Endothelial cell of umbilical vein (primary cell): ENCODE measurements around the gene DSP. TPM values are rescaled to one million over a fixed set of nuclear protein-coding genes. Genes with fewer than 3 reads are reported as not detected.

Experiments
- BruUV-seq: library from RNA; stranded (reverse); fragments of 400-500 nt; replicated peaks from 2 replicates; lab custom pipeline; 2021; lab: Mats Ljungman, UMichigan
- CTCF ChIA-PET: fragments of 300-600, 350-600 bp; sonication (Branson Sonifier 250); formaldehyde crosslinking; loops from one replicate; lab custom pipeline; 2021; ENCODE audit warnings: antibody characterized with exemption, inconsistent platforms; lab: Charles Lee
- POLR2A ChIA-PET: fragments of 300-600, 350-600 bp; sonication (Branson Sonifier 250); formaldehyde crosslinking; loops from one replicate; lab custom pipeline; 2021; ENCODE audit warnings: antibody characterized with exemption, inconsistent platforms; lab: Charles Lee
- DNase-seq: peaks from one replicate; pipeline ENCODE4 v3.0.0-alpha.2; 2011; ENCODE audit warnings: low read depth, low spot score
- FAIRE-seq: peaks from 2 replicates; lab custom pipeline; 2011; peaks lifted over from hg19 to GRCh38; lab: Jason Lieb, UNC
- H2AFZ ChIP-seq: 2 replicates; pipeline ENCODE4 v1.6.0; 2012; ENCODE audit warnings: low read depth, low read length, control low read depth, inconsistent platforms
- H3K27ac ChIP-seq: 2 replicates; pipeline ENCODE4 v1.5.1; 2011; ENCODE audit warnings: low read depth, mild to moderate bottlenecking, control low read depth, low read length, moderate library complexity; ENCODE audit not compliant: insufficient read depth
- H3K27me3 ChIP-seq, 2 experiments: 2 replicates each; pipeline versions ENCODE4 v1.6.0 to v1.6.1; 2011; ENCODE audit warnings: low read length in 2 of 2, mixed read lengths in 1 of 2; ENCODE audit not compliant: control insufficient read depth in 2 of 2, insufficient read depth in 2 of 2
- H3K36me3 ChIP-seq, 2 experiments: 2 replicates in 1 of 2; 3 replicates in 1 of 2; pipeline ENCODE4 v1.5.1; 2011; ENCODE audit warnings: low read length in 2 of 2, mild to moderate bottlenecking in 1 of 2, moderate library complexity in 1 of 2; ENCODE audit not compliant: control insufficient read depth in 2 of 2, insufficient read depth in 2 of 2; ENCODE audit errors: extremely low read depth in 1 of 2
- H3K4me1 ChIP-seq: 3 replicates; pipeline ENCODE4 v1.5.1; 2011; ENCODE audit warnings: mild to moderate bottlenecking, low read length; ENCODE audit not compliant: control insufficient read depth, insufficient read depth; ENCODE audit errors: extremely low read depth
- H3K4me2 ChIP-seq: 2 replicates; pipeline ENCODE4 v1.6.1; 2011; ENCODE audit warnings: low read length, control low read depth, mixed read lengths; ENCODE audit not compliant: insufficient read depth
- H3K4me3 ChIP-seq, 3 experiments: fragments of 200-600 bp in 1 of 3; sonication (generic), shearing (Covaris generic) in 1 of 3; replicated peaks in 1 of 3; 2 replicates each; pipeline ENCODE4 v1.5.1; 2011 to 2016; ENCODE audit warnings: control low read depth in 3 of 3, low read length in 3 of 3, mild to moderate bottlenecking in 2 of 3, inconsistent platforms in 1 of 3, low read depth in 1 of 3, moderate library complexity in 1 of 3; ENCODE audit not compliant: insufficient read depth in 1 of 3
- H3K79me2 ChIP-seq: 2 replicates; pipeline ENCODE4 v1.6.0; 2012; ENCODE audit warnings: low read length, inconsistent platforms; ENCODE audit not compliant: control insufficient read depth, insufficient read depth
- H3K9ac ChIP-seq: replicated peaks from 2 replicates; pipeline ENCODE3; 2011; ENCODE audit warnings: low read length, control low read depth; ENCODE audit not compliant: insufficient read depth; ENCODE audit errors: extremely low read depth
- H3K9me1 ChIP-seq: replicated peaks from 3 replicates; pipeline ENCODE4 v1.6.0; 2011; ENCODE audit warnings: mild to moderate bottlenecking, low read length; ENCODE audit not compliant: control insufficient read depth, insufficient read depth; ENCODE audit errors: extremely low read depth
- H3K9me3 ChIP-seq: replicated peaks from 2 replicates; pipeline ENCODE4 v1.5.1; 2012; ENCODE audit warnings: low read length, inconsistent platforms; ENCODE audit not compliant: control insufficient read depth, insufficient read depth
- H4K20me1 ChIP-seq: replicated peaks from 2 replicates; pipeline ENCODE3; 2011; ENCODE audit warnings: mild to moderate bottlenecking, low read length; ENCODE audit not compliant: control insufficient read depth, insufficient read depth; ENCODE audit errors: extremely low read depth
- CTCF ChIP-seq, 2 donors: IDR thresholded peaks; 1 replicate in 1 of 2; 2 replicates in 1 of 2; pipeline ENCODE4 v1.5.1; 2011; ENCODE audit warnings: low read length in 2 of 2, mild to moderate bottlenecking in 2 of 2, moderate library complexity in 2 of 2, control low read depth in 1 of 2, inconsistent platforms in 1 of 2, low read depth in 1 of 2; ENCODE audit not compliant: insufficient read depth in 1 of 2; ENCODE audit errors: extremely low read depth in 1 of 2
- EZH2 ChIP-seq: IDR thresholded peaks from 2 replicates; pipeline ENCODE4 v1.6.1; 2012; ENCODE audit warnings: borderline replicate concordance, low read depth, mild to moderate bottlenecking, moderate library complexity, low read length, inconsistent platforms; ENCODE audit not compliant: severe bottlenecking
- FOS ChIP-seq: IDR thresholded peaks from 2 replicates; pipeline ENCODE4 v1.6.1; 2011; ENCODE audit warnings: mild to moderate bottlenecking, low read length, moderate library complexity, borderline replicate concordance; ENCODE audit not compliant: insufficient read depth
- GATA2 ChIP-seq: IDR thresholded peaks from 2 replicates; pipeline ENCODE4 v1.7.0; 2011; ENCODE audit warnings: low read depth, mild to moderate bottlenecking, moderate library complexity, mixed read lengths, low read length; ENCODE audit not compliant: insufficient read length, insufficient read depth
- JUN ChIP-seq: IDR thresholded peaks from 2 replicates; pipeline ENCODE4 v1.6.1; 2011; ENCODE audit warnings: borderline replicate concordance, low read depth; ENCODE audit not compliant: insufficient read length, insufficient read depth
- MAX ChIP-seq: IDR thresholded peaks from 2 replicates; pipeline ENCODE4 v1.6.1; 2011; ENCODE audit not compliant: insufficient read depth, insufficient read length
- MYC ChIP-seq: IDR thresholded peaks from one replicate; pipeline ENCODE4 v1.6.1; 2011; ENCODE audit warnings: mild to moderate bottlenecking, low read depth, low read length
- POLR2A ChIP-seq: IDR thresholded peaks from 2 replicates; pipeline ENCODE4 v1.6.1; 2012; ENCODE audit warnings: low read depth, mild to moderate bottlenecking, control low read depth, low read length
- POLR2AphosphoS5 ChIP-seq: IDR thresholded peaks from 2 replicates; pipeline ENCODE4 v1.6.1; 2012; ENCODE audit warnings: low read depth, mild to moderate bottlenecking, control low read depth, low read length, moderate library complexity; ENCODE audit not compliant: insufficient read depth
- dilution Hi-C: fragments of 300-500 bp; cut with MboI; formaldehyde crosslinking; loops from one replicate; pipeline ENCODE4 v1.15.0; 2019; ENCODE audit warnings: low sequenced_read_pairs; ENCODE audit not compliant: extremely low pct_ligation_motif_present
- intact Hi-C: fragments of 100-400 bp; cut with micrococcal nuclease; formaldehyde crosslinking; loops from one replicate; pipeline ENCODE4 v1.10.0; 2022
- polyA plus RNA-seq, 4 experiments: library from polyadenylated mRNA; depleted of rRNA in 3 of 4; stranded (reverse) in 3 of 4; unstranded in 1 of 4; fragments of >200 nt; gene quantifications; 2 replicates each; pipeline versions ENCODE4 v1.2.1 to v1.2.3, GENCODE V29; 2011 to 2012; ENCODE audit warnings: missing spikeins in 1 of 4
- total RNA-seq: library from RNA; stranded (reverse); gene quantifications from 2 replicates; pipeline ENCODE4 v1.2.3, GENCODE V29; 2021

DSP gene
- total and polyA plus RNA-seq, 2 donors (not counting 3 experiments of a cell fraction or from before 2014, with no cell fraction given), result 0.03 to 0.77 TPM

GRCh38 chr6:7493866-7494265 lies 47.6 kb upstream of the DSP start:
- Histone ChIP-seq H3K4me3 (no peak overlapping the region), H3K79me2 (no peaks in the 10 kb centered on the region), H3K9me1 (no peaks in the 10 kb centered on the region), H3K27me3 (peaks cover 0 to 3% of the 10 kb centered on the region in 2 experiments), H3K9me3 (no peaks in the 10 kb centered on the region), H3K9ac (no peak overlapping the region), H3K27ac (no peak overlapping the region), H3K36me3 (no peaks in the 10 kb centered on the region), H3K4me2 (no peak overlapping the region), H3K4me1 (no peaks in the 10 kb centered on the region), H2AFZ (no peak overlapping the region), H4K20me1 (no peaks in the 10 kb centered on the region)
- dilution Hi-C loops, result no loop called here
- BruUV-seq, result no TSS peak
- no peak for TF ChIP-seq CTCF (IDR thresholded peaks at IDR 0.05; ENCODE audit: extremely low read depth in 1 of 2, insufficient read depth in 1 of 2, low read depth in 1 of 2, low read length in 2 of 2)
- no peak for TF ChIP-seq MAX
- no peak for TF ChIP-seq MYC
- no peak for TF ChIP-seq FOS
- no peak for TF ChIP-seq POLR2A
- no peak for TF ChIP-seq JUN
- TF ChIP-seq EZH2, result no peak
- no peak for TF ChIP-seq POLR2AphosphoS5
- TF ChIP-seq GATA2, result no peak
- intact Hi-C loops, result no loop called here
- ChIA-PET POLR2A (no interaction called here), CTCF (no interaction called here)
- no peak for FAIRE-seq
- no peak for DNase-seq
